Left hindlimb (tissue), 1 donor: ENCODE measurements around the gene ERCC4.

ENCODE experiments used
- DNase-seq: peaks from one replicate; pipeline ENCODE4 v3.0.0-alpha.2; 2018

The ERCC4 gene

DNA sequence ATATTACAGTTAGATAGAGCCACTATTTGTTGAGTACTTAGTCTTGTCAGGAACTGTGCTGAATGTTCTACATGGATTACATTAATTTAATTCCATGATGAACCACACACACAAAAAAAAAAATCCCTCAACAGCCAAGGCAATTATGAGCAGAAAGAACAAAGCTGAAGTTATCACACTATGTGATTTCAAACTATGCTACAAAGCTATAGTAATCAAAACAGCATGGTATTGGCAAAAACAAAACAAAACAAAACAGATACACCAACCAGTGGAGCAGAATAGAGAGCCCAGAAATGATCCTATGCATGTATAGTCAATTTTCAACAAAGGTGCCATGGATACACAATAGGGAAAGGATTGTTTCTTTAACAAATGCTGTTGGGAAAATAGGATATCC lies 8.1 kb upstream of the ERCC4 start:
- DNase-seq = no peak

GRCh38 chr16:13912891-13913290 lies 7.1 kb upstream of the ERCC4 start:
- DNase-seq = no peak

DNA sequence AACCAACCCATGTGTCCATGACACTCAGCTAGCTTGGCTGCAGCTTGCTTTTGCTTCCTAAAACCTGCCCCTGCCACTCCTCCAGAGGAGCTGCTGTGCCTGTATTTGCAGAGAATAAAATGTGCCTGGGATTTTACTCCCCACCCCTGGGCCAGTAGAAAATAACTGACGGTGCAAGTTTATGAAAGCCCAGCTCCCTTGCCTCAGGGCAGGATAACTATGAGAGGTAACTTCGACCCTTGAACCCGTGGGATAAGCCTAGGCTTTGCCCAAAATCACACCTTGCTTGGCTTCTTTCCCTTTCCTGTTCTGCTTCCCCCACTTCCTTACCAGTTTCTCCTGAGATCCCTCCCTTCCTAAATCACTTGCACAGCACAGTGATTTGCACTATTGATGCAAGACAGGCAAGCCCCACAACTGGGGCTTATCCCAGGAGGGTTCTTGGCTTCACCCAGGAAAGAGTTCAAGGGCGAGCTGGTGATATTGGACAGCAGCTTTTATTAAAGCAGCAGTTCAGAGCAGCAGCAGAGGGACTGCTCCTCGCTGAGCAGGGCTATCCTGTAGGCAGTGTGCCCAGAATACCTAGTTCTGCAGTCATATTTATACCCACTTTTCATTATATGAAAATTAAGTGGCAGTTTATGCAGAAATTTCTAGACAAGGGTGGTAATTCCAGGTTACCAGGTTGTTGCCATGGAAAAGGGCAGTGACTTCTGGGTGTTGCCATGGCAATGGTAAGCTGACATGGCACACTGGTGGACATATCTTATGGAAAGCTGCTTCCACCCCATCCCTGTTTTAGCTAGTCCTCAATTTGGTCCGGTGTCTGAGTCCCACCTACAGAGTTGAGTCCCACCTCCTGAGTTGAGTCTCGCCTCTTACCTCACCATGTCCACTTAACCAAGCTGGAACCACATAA lies 6.3 kb upstream of the ERCC4 start:
- no peak for DNase-seq

DNA sequence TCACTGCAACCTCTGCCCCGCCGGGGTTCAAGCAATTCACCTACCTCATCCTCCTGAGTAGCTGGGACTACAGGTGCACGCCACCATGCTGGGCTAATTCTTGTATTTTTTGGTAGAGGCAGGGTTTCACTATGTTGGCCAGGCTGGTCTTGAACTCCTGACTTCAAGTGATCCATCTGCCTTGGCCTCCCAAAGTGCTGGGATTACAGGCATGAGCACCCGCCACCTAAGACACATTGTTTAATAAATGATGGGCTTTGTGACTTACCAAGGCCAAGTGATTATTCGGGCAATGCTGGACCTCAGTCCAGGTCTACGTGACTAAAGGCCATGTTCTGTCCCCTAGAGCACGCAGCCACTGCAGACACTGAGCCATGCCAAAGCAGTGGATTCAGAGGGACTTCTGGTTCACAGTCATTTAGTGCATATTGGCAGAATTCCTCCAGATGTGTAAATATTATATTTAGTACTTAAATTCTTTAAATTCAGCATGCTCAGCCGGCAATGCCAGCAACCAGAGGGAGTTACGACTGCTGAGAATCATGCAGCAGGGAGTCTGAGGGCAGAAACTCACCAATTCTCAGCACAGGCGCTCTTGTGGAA lies 4.8 kb upstream of the ERCC4 start:
- DNase-seq = no peak

DNA sequence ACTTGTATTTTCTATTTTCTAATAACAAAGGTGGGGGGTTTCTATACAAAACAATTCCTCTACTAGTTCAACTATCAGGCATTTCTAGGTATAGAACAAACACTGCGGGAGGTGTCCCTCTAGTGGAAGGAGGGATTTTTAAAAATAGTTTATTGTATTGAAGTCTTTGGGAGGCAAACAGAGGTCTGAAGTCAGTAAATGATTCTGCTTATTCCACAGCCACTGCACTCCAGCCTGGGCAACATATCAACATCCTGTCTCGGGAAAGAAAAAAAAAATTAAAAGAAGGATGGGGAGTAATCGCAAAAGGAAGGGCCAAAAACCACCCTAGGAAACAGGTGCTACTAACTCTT lies 648 bp upstream of the ERCC4 start:
- DNase-seq = no peak

GRCh38 chr16:13920510-13920818 lies 510 bp downstream of the ERCC4 start:
- DNase-seq = peak; percentile 43

GRCh38 chr16:13921328-13921727 lies 1.4 kb downstream of the ERCC4 start:
- DNase-seq = no peak

DNA sequence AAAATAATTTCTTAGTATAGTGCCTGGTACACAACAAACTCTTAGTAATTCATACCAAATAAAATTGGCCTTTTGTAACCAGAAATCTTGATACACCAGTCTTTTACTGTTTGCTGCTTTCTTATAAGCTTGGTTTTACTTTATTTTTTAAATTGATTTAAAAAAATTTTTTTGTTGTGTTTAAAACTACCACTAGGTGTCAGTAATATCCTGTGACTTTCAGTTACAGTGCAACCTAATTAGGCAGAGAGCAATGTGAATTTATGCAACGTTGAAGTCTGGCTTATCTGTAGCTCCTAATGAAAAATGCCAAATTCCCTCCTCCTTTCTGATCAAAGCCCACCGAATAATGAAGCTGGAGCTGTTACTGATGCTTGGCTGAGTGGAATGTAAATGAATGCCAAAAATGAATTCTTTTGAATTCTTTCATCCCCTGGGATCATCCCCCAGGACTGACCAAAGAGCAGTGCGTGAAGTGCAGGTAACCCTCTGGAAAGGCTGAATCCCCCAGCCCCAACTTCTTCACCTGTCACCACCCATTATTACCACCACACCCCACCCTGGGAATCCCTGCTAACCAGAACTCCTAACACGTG lies 3.8 kb downstream of the ERCC4 start:
- no peak for DNase-seq

- DNase-seq = no peak
Observed at GRCh38 chr16:13926464-13926863, 6.5 kb downstream of the ERCC4 start.

GRCh38 chr16:13926891-13927290 lies 6.9 kb downstream of the ERCC4 start:
- DNase-seq = no peak

- DNase-seq = no peak
Observed at GRCh38 chr16:13928646-13929045, 8.7 kb downstream of the ERCC4 start.

DNA sequence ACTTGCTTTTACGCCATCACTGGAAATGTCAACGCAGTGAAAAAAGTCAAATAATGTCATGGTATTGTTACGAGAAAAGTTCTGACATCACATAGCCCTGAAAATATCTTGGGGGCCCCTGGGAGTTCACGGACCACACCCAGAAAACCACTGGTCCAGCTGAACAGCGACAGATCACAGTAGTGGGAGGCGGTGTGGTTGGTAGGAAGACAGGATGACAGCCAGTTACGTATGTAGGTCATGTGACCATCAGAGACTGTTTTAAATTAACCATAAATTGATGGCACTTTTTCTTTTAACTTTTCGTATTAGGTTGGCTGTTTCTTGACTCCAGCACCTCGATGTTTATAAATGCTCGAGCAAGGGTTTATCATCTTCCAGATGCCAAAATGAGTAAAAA lies 11.9 kb downstream of the ERCC4 start:
- no peak for DNase-seq

- no peak for DNase-seq
Observed at GRCh38 chr16:13935408-13935807, 15.5 kb downstream of the ERCC4 start.

GRCh38 chr16:13936155-13936554 lies 16.2 kb downstream of the ERCC4 start:
- no peak for DNase-seq

- no peak for DNase-seq
Observed at GRCh38 chr16:13936596-13937081, 16.7 kb downstream of the ERCC4 start.

GRCh38 chr16:13937411-13937810 lies 17.5 kb downstream of the ERCC4 start:
- DNase-seq = no peak

DNA sequence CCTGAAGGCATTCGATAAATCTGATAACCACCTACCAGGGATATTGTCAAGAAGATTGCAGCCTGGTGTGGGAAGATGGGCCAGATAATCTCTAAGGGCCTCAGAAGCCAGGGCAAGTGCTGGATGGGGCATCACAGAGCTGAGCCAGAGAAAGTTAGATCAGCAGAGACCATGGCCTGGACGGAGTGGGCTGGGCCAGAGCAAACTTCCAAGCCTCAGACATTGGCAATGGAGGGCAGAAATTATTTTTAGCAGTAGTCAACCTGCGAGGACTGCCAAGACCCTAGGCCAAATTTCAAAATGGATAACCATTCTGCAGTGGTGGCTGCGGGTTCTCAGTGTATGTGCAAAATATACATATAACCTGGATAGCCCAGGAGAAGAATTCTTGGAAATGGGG lies 18.5 kb downstream of the ERCC4 start:
- no peak for DNase-seq

GRCh38 chr16:13939821-13940220 lies 19.9 kb downstream of the ERCC4 start:
- DNase-seq = no peak

DNA sequence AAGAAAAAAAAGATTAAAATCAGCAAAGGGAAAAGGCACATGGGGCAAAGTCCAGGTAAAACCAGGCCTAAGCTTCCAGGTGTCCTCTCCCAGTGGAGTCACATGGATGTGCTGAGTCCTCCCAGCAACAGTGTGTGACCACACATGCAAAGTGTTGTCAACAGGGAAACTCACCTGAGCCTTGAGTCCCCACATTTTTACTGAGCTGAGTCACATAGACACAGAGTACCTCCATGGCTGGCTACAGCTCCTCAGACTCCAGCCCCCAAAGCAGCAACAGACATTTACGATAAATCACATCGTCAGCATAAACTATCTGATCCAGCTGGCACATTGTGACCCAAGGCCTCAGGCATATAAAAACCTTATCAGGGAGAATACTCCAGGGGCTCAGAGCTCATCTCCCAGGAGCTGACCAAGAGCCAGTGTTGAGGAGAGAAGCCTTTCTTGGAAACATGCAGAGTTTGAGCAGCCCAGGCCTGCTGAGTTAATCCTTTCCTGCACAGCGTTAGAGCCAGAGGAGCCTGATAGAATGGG lies 20.5 kb downstream of the ERCC4 start:
- no peak for DNase-seq

DNA sequence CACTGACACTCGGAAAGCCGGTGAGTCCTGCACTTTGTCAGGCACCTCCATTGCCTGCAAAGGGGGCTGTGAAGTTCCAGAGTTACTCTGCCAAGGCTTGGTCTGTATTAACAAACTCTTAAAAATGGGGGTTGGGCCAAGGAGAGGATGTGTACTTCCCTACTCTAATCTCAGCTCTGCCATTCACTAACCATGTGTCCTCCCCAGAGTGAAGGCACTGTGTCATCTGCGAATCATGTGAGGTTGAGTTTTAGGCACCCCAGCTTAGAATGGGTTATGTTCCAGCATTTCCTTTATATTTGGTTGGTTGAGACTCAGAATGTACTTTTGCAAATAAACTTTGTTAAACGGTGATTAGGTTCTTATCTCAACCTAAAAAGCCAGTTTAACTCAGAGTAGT lies 24.9 kb downstream of the ERCC4 start:
- no peak for DNase-seq

GRCh38 chr16:13945744-13946485 lies 26.0 kb downstream of the ERCC4 start:
- no peak for DNase-seq

DNA sequence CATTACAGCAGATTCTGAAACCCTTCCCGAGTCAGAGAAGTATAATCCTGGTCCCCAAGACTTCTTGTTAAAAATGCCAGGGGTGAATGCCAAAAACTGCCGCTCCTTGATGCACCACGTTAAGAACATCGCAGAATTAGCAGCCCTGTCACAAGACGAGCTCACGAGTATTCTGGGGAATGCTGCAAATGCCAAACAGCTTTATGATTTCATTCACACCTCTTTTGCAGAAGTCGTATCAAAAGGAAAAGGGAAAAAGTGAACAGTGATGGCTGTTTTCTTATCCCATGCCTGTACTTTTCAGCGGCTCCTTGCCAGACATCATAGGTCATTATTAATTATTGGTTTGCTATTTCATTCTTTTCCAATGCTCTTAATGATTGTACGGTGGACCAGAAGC lies 28.1 kb downstream of the ERCC4 start:
- DNase-seq = no peak
